ENCODE results near the gene PNCK.

The PNCK gene

GRCh38 chrX:153635788-153636668 lies 37.6 kb downstream of the PNCK start:
- peaks cover 5% of the 10 kb centered on the region for H3K36me3 Mint-ChIP-seq
- ATAC-seq (peak; percentile 65), DNase-seq (ENCODE audit: low spot score in 2 of 2) (no peak)
- H3K9me3 Mint-ChIP-seq: peaks cover 4% of the 10 kb centered on the region
- H3K27ac Mint-ChIP-seq: no peak overlapping the region
- no peak overlapping the region for H3K4me3 Mint-ChIP-seq
- no peaks in the 10 kb centered on the region for H3K4me1 Mint-ChIP-seq

GRCh38 chrX:153635388-153635787 lies 38.2 kb downstream of the PNCK start:
- H3K9me3 Mint-ChIP-seq: peaks cover 5% of the 10 kb centered on the region
- no peak overlapping the region for H3K4me3 Mint-ChIP-seq
- DNase-seq (ENCODE audit: low spot score in 2 of 2): no peak
- peaks cover 5% of the 10 kb centered on the region for H3K36me3 Mint-ChIP-seq
- ATAC-seq: no peak
- no peaks in the 10 kb centered on the region for H3K4me1 Mint-ChIP-seq
- no peak overlapping the region for H3K27ac Mint-ChIP-seq

GRCh38 chrX:153634832-153635231 lies 38.8 kb downstream of the PNCK start:
- DNase-seq (ENCODE audit: low spot score in 2 of 2) (no peak), ATAC-seq (no peak)
- no peak overlapping the region for H3K27ac Mint-ChIP-seq
- peaks cover 5% of the 10 kb centered on the region for H3K9me3 Mint-ChIP-seq
- no peak overlapping the region for H3K4me3 Mint-ChIP-seq
- H3K36me3 Mint-ChIP-seq: peaks cover 5% of the 10 kb centered on the region
- H3K4me1 Mint-ChIP-seq: no peaks in the 10 kb centered on the region

GRCh38 chrX:153634236-153634635 lies 39.4 kb downstream of the PNCK start:
- DNase-seq (ENCODE audit: low spot score in 2 of 2) (no peak), ATAC-seq (no peak)
- H3K27ac Mint-ChIP-seq: no peak overlapping the region
- peaks cover 5% of the 10 kb centered on the region for H3K36me3 Mint-ChIP-seq
- H3K4me3 Mint-ChIP-seq: no peak overlapping the region
- no peaks in the 10 kb centered on the region for H3K4me1 Mint-ChIP-seq
- H3K9me3 Mint-ChIP-seq: peaks cover 5% of the 10 kb centered on the region

GRCh38 chrX:153633607-153634180 lies 39.9 kb downstream of the PNCK start:
- H3K4me1 Mint-ChIP-seq: no peaks in the 10 kb centered on the region
- no peak overlapping the region for H3K4me3 Mint-ChIP-seq
- no peak overlapping the region for H3K27ac Mint-ChIP-seq
- DNase-seq (ENCODE audit: low spot score in 2 of 2): no peak
- peaks cover 5% of the 10 kb centered on the region for H3K9me3 Mint-ChIP-seq
- ATAC-seq: no peak
- H3K36me3 Mint-ChIP-seq: peaks cover 5% of the 10 kb centered on the region

- Mint-ChIP-seq H3K27ac (no peak overlapping the region), H3K9me3 (peaks cover 5% of the 10 kb centered on the region), H3K4me1 (no peaks in the 10 kb centered on the region), H3K36me3 (peaks cover 5% of the 10 kb centered on the region), H3K4me3 (no peak overlapping the region)
- DNase-seq (ENCODE audit: low spot score in 2 of 2) (no peak), ATAC-seq (no peak)
Measured at GRCh38 chrX:153633048-153633447, 40.6 kb downstream of the PNCK start.

- H3K27ac Mint-ChIP-seq: no peak overlapping the region
- DNase-seq (ENCODE audit: low spot score in 2 of 2): no peak
- ATAC-seq: no peak
- H3K4me1 Mint-ChIP-seq: no peaks in the 10 kb centered on the region
- no peak overlapping the region for H3K4me3 Mint-ChIP-seq
- peaks cover 5% of the 10 kb centered on the region for H3K36me3 Mint-ChIP-seq
- H3K9me3 Mint-ChIP-seq: peaks cover 5% of the 10 kb centered on the region
Measured at GRCh38 chrX:153632595-153632946, 41.0 kb downstream of the PNCK start.

- Mint-ChIP-seq H3K9me3 (peaks cover 5% of the 10 kb centered on the region), H3K27ac (no peak overlapping the region), H3K4me1 (no peaks in the 10 kb centered on the region), H3K4me3 (no peak overlapping the region), H3K36me3 (peaks cover 5% of the 10 kb centered on the region)
- no peak for ATAC-seq
- no peak for DNase-seq (ENCODE audit: low spot score in 2 of 2)
Measured at GRCh38 chrX:153631907-153632594, 41.6 kb downstream of the PNCK start.

- Mint-ChIP-seq H3K4me1 (no peaks in the 10 kb centered on the region), H3K36me3 (peaks cover 5% of the 10 kb centered on the region), H3K4me3 (no peak overlapping the region), H3K27ac (no peak overlapping the region), H3K9me3 (peaks cover 5% of the 10 kb centered on the region)
- ATAC-seq (no peak), DNase-seq (ENCODE audit: low spot score in 2 of 2) (no peak)
Measured at GRCh38 chrX:153631346-153631745, 42.3 kb downstream of the PNCK start.

GRCh38 chrX:153628665-153629064 lies 44.9 kb downstream of the PNCK start:
- no peaks in the 10 kb centered on the region for H3K4me1 Mint-ChIP-seq
- peaks cover 5% of the 10 kb centered on the region for H3K9me3 Mint-ChIP-seq
- no peak overlapping the region for H3K27ac Mint-ChIP-seq
- ATAC-seq (no peak), DNase-seq (ENCODE audit: low spot score in 2 of 2) (no peak)
- H3K36me3 Mint-ChIP-seq: no peaks in the 10 kb centered on the region
- H3K4me3 Mint-ChIP-seq: no peak overlapping the region

- Mint-ChIP-seq H3K27ac (no peak overlapping the region), H3K4me1 (no peaks in the 10 kb centered on the region), H3K9me3 (peaks cover 5% of the 10 kb centered on the region), H3K4me3 (no peak overlapping the region), H3K36me3 (no peaks in the 10 kb centered on the region)
- DNase-seq (ENCODE audit: low spot score in 2 of 2): no peak
- ATAC-seq: no peak
Measured at GRCh38 chrX:153628129-153628528, 45.5 kb downstream of the PNCK start.

GRCh38 chrX:153627675-153628111 lies 45.9 kb downstream of the PNCK start:
- DNase-seq (ENCODE audit: low spot score in 2 of 2) (no peak), ATAC-seq (no peak)
- peaks cover 5% of the 10 kb centered on the region for H3K9me3 Mint-ChIP-seq
- no peaks in the 10 kb centered on the region for H3K36me3 Mint-ChIP-seq
- no peak overlapping the region for H3K27ac Mint-ChIP-seq
- H3K4me1 Mint-ChIP-seq: no peaks in the 10 kb centered on the region
- H3K4me3 Mint-ChIP-seq: no peak overlapping the region

- Mint-ChIP-seq H3K36me3 (no peaks in the 10 kb centered on the region), H3K27ac (no peak overlapping the region), H3K4me3 (no peak overlapping the region), H3K9me3 (peaks cover 5% of the 10 kb centered on the region), H3K4me1 (no peaks in the 10 kb centered on the region)
- ATAC-seq: no peak
- no peak for DNase-seq (ENCODE audit: low spot score in 2 of 2)
Measured at GRCh38 chrX:153626863-153627674, 46.5 kb downstream of the PNCK start.

- Mint-ChIP-seq H3K4me3 (no peak overlapping the region), H3K27ac (no peak overlapping the region), H3K4me1 (no peaks in the 10 kb centered on the region), H3K36me3 (no peaks in the 10 kb centered on the region), H3K9me3 (peaks cover 2% of the 10 kb centered on the region)
- no peak for ATAC-seq
- no peak for DNase-seq (ENCODE audit: low spot score in 2 of 2)
Measured at GRCh38 chrX:153626025-153626633, 47.5 kb downstream of the PNCK start.

Measured in stimulated activated effector memory CD8-positive, alpha-beta T cell treated with anti-CD3 and anti-CD28 coated beads, Interleukin-12 subunit alpha, Interleukin-12 subunit beta, amount 100 ng/mL, for 72 hours (primary cell).